NOMO-1 treated with dmso at 0.1 percent for 144 hours (cell line): Measurements from ENCODE around the gene BCLAF1.
"Not testable (repeated sequence)": the region's sequence is repeated elsewhere in the genome, so short reads cannot be mapped to it uniquely, and the experiment has no call there.

Experiments used
- DNase-seq: peaks from one replicate; lab custom pipeline; 2025; ENCODE audit not compliant: unreplicated experiment; lab: John Stamatoyannopoulos, UW

The BCLAF1 gene

DNA sequence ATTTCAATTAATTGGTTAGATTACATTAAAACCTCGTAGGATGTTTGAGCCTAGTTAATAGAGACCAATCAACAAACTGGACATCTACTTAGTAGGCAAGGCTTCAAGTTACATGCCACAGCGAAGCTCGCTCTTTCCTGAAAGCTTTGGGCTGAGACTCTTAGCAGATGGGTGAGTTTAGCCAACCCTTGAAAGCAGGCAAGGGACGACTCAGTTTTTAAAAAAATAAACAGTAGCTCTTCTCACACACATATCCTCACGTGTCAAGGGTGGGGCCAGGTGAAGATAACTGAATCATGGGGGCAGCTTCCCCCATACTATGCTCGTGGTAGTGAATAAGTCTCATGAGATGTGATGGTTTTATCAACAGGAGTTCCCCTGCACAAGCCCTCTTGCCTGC is 40.3 kb downstream of the BCLAF1 start:
- no peak for DNase-seq

GRCh38 chr6:136244061-136244616 is 45.5 kb downstream of the BCLAF1 start:
- no peak for DNase-seq

- DNase-seq = no peak
These were observed 53.0 kb downstream of the BCLAF1 start for GRCh38 chr6:136236466-136237293.

GRCh38 chr6:136235233-136235564 is 54.4 kb downstream of the BCLAF1 start:
- no peak for DNase-seq

DNA sequence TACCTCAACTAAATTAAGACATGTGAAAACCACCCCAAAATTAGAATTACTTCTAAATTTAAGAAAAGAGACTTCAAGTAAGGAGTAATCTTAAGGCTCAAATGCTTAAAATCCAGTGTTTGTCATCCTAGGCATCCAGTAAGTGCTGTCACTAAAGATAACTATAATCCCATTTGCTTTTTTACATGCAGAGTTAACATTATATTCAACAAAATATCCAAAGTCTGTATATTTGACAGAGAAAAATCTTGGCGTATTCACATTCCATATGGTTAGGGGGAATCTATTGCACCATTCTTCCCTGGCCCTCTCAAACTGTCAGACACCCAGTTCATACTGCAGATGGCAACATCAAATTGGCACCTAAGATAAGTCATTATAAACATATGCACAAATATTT is 56.9 kb downstream of the BCLAF1 start:
- DNase-seq = no peak

DNA sequence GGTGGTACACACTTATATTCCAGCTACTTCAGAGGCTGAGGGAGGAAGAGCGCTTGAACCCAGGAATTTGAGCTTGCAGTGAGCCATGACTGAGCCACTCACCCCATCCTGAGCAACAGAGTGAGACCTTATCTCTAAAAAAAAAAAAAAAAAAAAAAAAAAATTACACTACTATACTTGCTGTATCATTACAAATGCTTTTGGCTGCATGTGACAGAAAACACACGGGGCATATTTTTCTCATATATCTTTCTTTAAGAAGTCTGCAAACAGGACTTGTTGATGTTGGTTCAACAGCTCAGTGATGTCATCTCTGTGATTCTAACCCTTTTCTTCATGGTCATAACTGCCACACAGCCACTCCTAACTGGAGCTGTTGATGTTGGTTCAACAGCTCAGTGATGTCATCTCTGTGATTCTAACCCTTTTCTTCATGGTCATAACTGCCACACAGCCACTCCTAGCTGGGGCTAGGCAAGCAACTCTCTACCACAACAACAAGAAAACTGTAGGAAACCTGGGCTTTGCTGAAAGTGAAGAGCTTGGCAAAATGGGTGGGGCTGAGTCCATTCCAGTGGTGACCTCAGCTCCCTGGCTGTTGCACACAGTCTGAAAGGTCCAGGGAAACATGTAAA is 59.3 kb downstream of the BCLAF1 start:
- DNase-seq = no peak

DNA sequence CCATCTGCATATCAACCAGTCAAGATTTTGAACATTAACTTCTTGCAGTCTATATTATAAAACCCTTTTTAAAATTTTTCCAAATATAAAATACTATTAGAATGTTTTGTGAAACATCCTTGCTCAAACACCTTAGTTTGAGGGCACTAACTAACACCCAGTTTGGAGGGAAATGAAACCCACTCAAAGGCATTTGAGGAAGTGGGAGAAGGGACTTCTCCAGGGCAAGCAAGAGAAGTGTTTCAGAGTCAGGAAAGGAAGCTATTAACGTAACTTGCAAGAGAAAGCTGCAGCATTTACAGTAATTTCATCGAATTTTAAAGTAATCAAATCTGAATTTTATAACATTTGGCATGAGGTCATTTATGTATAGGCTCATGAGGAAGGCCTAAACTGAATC is 60.8 kb downstream of the BCLAF1 start:
- peak; percentile 50 for DNase-seq

DNA sequence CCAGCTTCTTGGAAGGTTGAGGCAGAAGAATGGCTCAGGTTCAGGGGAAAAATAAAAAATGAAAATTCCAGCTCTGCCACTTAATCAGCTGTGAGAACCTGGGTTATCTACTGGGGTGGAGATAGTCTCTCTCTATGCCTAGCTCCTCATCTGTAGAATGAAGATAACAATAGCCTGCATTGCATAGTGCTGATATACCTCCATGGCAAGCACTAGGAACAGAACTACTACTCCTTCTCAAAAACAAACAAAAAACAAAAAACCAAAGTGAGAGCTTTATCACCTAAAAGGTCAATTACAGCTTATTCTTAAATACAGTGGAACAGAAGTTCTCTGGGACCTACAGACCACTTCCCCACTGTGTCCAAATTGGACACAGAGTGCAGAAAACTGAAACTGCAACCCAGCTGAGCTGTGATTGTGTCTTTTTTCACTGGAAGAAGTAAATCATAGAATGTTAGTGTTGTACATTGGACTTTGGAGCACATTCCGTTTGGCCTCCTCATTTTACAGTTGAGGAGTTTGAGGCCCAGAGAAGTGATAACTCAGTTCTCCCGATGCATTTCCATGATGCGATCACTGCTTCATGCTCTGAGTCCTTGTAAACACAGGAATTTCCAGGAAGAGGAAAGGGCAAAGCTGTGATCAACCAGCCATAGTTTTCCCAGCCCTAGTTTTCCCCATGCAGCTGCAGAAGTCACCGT is 62.8 kb downstream of the BCLAF1 start:
- no peak for DNase-seq

DNA sequence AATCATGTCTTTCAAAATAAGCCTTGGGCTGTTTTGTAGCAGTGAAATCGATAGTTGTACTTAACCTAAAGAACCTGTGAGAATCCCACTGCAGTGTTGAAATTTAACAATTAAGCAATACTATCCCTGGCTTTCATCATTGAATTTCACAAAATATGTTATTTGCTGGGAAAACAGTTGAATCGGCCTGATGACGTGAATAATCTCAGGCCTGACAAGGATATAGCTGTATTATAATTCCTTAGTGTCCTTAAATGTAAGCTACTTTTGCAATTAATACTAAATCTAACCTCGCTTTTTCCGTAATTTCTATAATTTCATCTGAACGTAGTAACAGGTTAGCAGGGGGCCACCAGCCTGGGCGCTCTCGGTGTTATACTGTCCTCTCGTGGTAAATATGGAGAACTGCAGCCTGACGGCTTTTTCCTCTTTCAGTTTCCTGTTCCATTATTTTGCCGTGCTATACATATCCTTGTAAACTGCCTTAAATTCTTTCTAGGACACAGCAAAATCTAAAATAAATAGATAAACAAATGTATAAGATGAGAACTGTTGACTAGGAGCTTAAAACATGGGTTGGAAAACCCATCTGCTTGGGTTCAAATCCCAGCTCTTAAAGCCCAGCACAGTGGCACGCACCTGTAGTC is 63.5 kb downstream of the BCLAF1 start:
- peak; percentile 22 for DNase-seq

DNA sequence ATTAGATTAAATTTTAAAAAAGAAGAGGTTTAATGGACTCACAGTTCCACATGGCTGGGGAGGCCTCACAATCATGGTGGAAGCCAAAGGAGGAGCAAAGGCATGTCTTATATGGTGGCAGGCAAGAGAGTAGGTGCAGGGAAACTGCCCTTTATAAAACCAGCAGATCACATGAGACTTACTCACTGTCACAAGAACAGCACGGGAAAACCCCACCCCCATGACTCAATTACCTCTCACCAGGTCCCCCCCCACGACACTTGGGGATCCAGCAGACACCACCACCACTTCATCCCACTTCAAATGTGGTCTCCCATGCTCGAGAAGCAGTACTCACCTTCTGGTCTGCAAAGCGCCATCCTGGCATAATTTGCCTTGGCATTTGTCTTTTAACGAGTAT is 64.2 kb downstream of the BCLAF1 start:
- no peak for DNase-seq

GRCh38 chr6:136224974-136225373 is 64.7 kb downstream of the BCLAF1 start:
- DNase-seq = not testable (repeated sequence)

GRCh38 chr6:136216503-136217401 is 72.9 kb downstream of the BCLAF1 start:
- DNase-seq = no peak

DNA sequence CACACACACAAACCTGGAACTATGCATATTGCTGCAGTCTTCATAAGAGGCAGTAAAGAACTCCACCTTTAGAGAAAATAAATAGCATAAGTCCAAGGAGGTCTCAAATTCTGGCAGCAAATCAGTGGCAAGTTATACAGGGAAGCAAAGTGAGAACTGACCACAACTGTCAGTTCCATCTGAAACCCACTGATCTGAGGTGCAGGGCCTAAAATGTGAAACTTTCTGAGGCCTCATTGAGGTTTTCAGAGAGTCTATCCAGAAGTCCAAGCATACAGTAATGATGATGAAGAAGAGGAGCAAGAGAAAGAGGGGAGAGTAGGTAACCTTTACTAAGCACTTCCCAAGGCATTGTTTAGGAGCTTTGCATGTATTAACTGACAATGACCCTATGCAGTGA is 75.8 kb downstream of the BCLAF1 start:
- no peak for DNase-seq

DNA sequence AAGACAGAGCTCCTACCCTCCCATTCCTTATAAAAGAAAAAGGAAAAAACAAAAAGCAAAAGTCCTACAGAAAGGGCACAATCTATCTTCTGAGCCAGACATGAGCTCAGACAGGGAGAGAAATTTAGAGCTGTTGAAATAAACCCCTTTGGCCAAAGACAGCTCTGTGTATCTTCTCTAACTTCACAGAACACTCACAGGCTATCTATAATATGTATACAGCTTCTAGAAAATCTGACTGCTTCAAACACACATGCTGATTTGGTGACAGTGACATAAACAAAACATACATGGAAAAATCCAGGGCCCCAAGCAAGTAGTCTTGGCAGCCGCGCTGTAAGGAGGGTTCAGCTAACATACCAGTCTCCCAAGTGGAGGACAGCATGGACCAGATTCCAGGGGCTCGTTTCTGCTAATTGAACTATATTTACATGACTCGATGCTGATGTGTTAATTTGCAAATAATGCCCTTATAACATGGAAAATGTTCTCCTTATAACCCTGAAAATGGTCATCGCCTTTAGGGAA is 76.6 kb downstream of the BCLAF1 start:
- no peak for DNase-seq

DNA sequence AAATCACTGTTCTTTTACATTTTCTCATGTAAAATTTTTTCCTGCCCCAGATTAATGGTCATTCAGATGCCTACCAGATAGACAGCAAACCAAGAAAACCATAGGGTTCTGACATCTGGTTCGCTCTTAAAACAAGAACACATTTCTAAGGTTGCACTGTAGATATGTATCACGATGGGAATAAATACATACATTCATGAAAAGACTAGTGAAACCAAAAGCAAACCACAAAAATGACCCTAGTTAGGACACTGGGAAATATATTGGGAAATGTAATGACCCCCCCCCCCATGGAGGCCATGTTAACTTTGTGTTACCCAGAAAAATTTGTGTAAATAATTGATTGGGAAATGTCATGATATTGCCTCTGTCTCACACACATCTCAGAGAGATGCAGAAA is 77.0 kb downstream of the BCLAF1 start:
- DNase-seq = no peak

GRCh38 chr6:136210398-136211165 is 79.1 kb downstream of the BCLAF1 start:
- DNase-seq = no peak

GRCh38 chr6:136209496-136209895 is 80.2 kb downstream of the BCLAF1 start:
- DNase-seq = no peak

DNA sequence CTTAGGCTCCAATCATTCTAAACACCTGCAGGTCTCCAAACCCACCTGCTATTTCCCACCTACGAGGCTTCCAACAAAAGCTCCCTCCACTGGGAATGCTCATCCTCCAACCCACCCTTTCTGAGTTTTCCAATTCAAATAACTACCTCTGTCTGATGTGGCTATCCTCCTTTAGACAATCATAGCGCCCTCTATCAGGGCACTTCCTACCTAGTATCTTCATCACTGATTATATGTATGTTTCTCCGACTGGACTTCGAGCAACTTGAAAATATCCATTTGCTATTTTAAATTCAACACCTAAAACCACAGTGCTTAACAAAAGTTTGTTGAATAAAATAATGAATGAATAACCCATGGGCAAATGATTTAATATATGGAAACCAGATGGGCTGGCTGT is 80.9 kb downstream of the BCLAF1 start:
- DNase-seq = no peak
